Stomach smooth muscle (tissue), 2 donors: ENCODE data around the gene FBXO24.
A peak's percentile ranks its signal among the peaks of the same experiment; 100 is the strongest.
"Not testable (repeated sequence)": the region's sequence is repeated elsewhere in the genome, so short reads cannot be mapped to it uniquely, and the experiment has no call there.

ENCODE experiments used
- H3K27ac ChIP-seq: one replicate; pipeline ENCODE4 v1.7.0; 2013; ENCODE audit warnings: mild to moderate bottlenecking, low read length, inconsistent platforms
- H3K27me3 ChIP-seq, 2 donors: one replicate each; pipeline ENCODE4 v1.7.0; 2013; ENCODE audit warnings: low read length in 2 of 2; ENCODE audit not compliant: insufficient read depth in 2 of 2, control insufficient read depth in 1 of 2
- H3K36me3 ChIP-seq, 2 donors: one replicate each; pipeline ENCODE4 v1.7.0; 2013; ENCODE audit warnings: low read length in 2 of 2; ENCODE audit not compliant: control insufficient read depth in 2 of 2, insufficient read depth in 2 of 2
- H3K4me1 ChIP-seq: one replicate; pipeline ENCODE4 v1.7.0; 2013; ENCODE audit warnings: low read length; ENCODE audit not compliant: control insufficient read depth, insufficient read depth
- H3K4me3 ChIP-seq, 2 donors: one replicate each; pipeline ENCODE4 v1.7.0; 2013; ENCODE audit warnings: low read length in 2 of 2
- H3K9ac ChIP-seq, 2 donors: one replicate each; pipeline ENCODE4 v1.7.0; 2013; ENCODE audit warnings: low read length in 2 of 2, mild to moderate bottlenecking in 1 of 2
- H3K9me3 ChIP-seq, 2 donors: one replicate each; pipeline ENCODE4 v1.7.0; 2013; ENCODE audit warnings: low read length in 2 of 2; ENCODE audit not compliant: control insufficient read depth in 2 of 2
- donor health status: healthy.
- donor health status: Pancreatic carcinoma.

The FBXO24 gene

GRCh38 chr7:100561491-100562194 is 24.5 kb upstream of the FBXO24 start:
- Histone ChIP-seq H3K36me3 (peaks cover 0 to 7% of the 10 kb centered on the region in 2 donors), H3K27me3 (no peaks in the 10 kb centered on the region), H3K4me3 (no peak overlapping the region), H3K9me3 (no peaks in the 10 kb centered on the region), H3K4me1 (peaks cover 4% of the 10 kb centered on the region), H3K9ac (no peak overlapping the region), H3K27ac (no peak overlapping the region)

DNA sequence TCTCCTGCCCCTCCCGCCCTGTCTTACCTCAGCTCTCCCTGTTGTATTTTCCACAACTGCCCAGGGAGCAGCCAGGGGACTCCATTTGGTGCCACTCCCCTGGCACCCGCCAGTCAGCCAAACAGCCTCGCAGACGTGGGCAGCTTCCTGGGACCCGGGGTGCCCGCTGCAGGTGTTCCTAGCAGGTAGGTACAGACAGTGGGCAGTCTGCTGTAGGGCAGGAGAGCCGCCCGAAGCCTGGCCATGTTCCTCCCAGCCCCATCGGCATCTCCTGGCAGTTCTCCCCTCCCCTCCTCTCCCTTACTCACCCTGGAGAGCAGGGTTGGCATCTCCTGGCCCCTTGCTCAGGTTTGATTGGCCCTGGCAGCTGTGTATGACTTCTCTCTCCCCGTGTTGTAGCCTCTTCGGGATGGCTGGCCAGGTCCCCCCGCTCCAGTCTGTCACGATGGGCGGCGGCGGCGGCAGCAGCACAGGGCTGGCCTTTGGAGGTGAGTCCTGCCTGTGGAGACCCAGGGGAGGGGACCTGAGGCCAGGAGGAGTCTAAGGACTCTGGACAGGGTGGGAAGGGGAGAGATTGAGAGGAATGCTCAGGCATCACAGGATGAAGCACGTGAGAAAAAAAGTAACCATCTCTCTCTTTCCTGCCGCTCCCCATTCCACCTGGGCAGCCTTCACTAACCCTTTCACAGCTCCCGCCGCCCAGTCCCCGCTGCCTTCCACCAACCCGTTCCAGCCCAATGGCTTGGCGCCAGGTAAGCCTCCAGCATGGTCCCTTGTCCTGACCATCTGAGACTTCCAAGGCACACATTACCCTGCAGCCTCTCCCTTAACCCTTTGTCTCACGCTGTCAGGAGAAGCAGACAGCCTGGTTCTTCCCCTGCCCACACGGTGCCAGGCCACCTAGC is 23.7 kb upstream of the FBXO24 start:
- peaks cover 4% of the 10 kb centered on the region for H3K4me1 ChIP-seq
- H3K27me3 ChIP-seq, result no peaks in the 10 kb centered on the region
- H3K4me3 ChIP-seq, result no peak overlapping the region
- H3K9me3 ChIP-seq, result no peaks in the 10 kb centered on the region
- H3K9ac ChIP-seq, result no peak overlapping the region
- H3K36me3 ChIP-seq, result peaks cover 0 to 6% of the 10 kb centered on the region in 2 donors
- H3K27ac ChIP-seq, result no peak overlapping the region

- peaks cover 0 to 6% of the 10 kb centered on the region in 2 donors for H3K36me3 ChIP-seq
- H3K27ac ChIP-seq, result no peak overlapping the region
- H3K9ac ChIP-seq, result no peak overlapping the region
- no peaks in the 10 kb centered on the region for H3K9me3 ChIP-seq
- H3K4me1 ChIP-seq, result peaks cover 4% of the 10 kb centered on the region
- H3K27me3 ChIP-seq, result no peaks in the 10 kb centered on the region
- H3K4me3 ChIP-seq, result no peak overlapping the region
Measured at GRCh38 chr7:100563100-100563564, 23.0 kb upstream of the FBXO24 start.

DNA sequence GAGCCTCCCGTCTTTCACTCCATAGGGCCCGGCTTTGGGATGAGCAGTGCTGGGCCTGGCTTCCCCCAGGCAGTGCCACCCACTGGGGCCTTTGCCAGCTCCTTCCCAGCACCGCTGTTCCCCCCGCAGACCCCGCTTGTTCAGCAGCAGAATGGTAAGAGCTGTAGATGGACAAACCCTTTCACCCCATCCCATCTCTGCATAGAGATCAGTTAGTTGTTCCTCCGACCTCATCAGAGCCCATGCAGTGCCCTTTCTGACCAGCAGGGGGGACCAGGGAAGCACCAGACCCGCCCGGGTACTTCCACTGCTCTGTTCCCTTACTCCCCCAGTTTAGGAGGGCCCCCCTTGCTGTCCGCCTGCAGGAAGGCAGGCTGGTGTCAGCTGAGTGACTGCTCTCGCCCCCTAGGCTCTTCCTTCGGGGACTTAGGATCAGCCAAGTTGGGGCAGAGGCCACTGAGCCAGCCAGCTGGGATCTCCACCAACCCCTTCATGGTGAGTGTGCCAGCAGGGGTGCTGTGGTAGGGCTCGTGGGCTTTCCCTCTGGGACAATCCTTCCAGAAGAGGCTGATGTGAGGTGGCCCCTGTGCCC is 22.2 kb upstream of the FBXO24 start:
- H3K4me3 ChIP-seq, result no peak overlapping the region
- H3K27ac ChIP-seq, result no peak overlapping the region
- no peaks in the 10 kb centered on the region for H3K9me3 ChIP-seq
- H3K36me3 ChIP-seq, result peaks cover 0 to 6% of the 10 kb centered on the region in 2 donors
- peaks cover 4% of the 10 kb centered on the region for H3K4me1 ChIP-seq
- H3K9ac ChIP-seq, result no peak overlapping the region
- no peaks in the 10 kb centered on the region for H3K27me3 ChIP-seq

DNA sequence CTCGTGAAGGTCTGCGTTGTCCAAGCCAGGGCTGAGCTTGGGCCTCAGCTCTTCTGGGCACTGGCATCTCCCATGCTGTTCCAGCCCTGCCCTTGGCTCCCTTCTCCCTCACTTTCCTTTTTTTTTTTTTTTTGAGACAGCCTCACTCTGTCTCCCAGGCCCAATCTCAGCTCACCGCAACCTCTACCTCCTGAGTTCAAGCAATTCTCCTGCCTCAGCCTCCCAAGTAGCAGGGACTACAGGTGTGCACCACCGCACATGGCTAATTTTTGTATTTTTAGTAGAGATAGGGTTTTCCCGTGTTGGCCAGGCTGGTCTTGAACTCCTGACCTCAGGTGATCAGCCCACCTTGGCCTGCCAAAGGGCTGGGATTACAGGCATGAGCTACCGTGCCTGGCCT is 21.7 kb upstream of the FBXO24 start:
- H3K9ac ChIP-seq, H3K27ac ChIP-seq, H3K4me1 ChIP-seq, H3K27me3 ChIP-seq, H3K9me3 ChIP-seq, H3K4me3 ChIP-seq, H3K36me3 ChIP-seq: not testable (repeated sequence)

- peaks cover 0 to 6% of the 10 kb centered on the region in 2 donors for H3K36me3 ChIP-seq
- H3K4me1 ChIP-seq, result peaks cover 9% of the 10 kb centered on the region
- no peak overlapping the region for H3K27ac ChIP-seq
- H3K9me3 ChIP-seq, result no peaks in the 10 kb centered on the region
- no peaks in the 10 kb centered on the region for H3K27me3 ChIP-seq
- H3K4me3 ChIP-seq, result no peak overlapping the region
- no peak overlapping the region for H3K9ac ChIP-seq
Measured at GRCh38 chr7:100565133-100565571, 21.0 kb upstream of the FBXO24 start.

GRCh38 chr7:100566018-100566531 is 20.1 kb upstream of the FBXO24 start:
- Histone ChIP-seq H3K9ac (no peak overlapping the region), H3K4me3 (no peak overlapping the region), H3K27me3 (no peaks in the 10 kb centered on the region), H3K27ac (no peak overlapping the region), H3K9me3 (no peaks in the 10 kb centered on the region), H3K4me1 (peaks cover 11% of the 10 kb centered on the region), H3K36me3 (peaks cover 0 to 6% of the 10 kb centered on the region in 2 donors)

DNA sequence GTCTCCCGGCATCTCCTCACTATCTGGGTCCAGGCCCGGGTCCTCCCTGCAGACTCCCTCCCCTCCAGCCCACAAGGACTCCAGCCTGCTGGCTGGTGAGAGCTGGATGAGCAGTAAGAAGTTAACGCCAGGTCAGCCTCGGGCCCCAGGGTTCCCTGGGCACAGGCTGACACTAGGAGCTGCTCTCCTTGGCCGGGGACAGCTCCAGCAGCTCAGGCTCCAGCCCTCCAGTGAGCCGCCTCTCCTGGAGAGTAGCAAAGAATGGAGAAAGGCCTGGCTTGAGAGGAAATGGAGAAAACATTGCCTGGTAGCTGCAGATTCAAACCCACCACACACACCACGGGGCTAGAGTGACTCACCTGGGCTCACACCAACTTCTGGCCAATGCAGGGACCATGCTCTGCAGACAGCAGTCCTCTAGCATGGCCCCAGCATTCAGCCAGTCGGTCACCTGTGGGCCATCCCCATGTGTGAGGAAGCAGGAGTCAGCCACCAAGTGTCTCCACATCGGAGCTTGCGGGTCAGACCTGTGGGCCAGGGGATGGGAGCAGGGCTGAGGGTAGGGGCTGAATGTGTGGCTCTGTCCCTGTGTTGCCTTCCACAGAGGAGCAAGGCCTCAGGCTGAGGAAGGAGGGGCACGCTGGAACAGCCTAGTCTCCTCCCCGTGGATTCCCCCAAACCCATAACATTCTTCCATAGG is 18.9 kb upstream of the FBXO24 start:
- Histone ChIP-seq H3K9me3 (no peaks in the 10 kb centered on the region), H3K36me3 (peaks cover 0 to 4% of the 10 kb centered on the region in 2 donors), H3K4me1 (peaks cover 11% of the 10 kb centered on the region), H3K4me3 (no peak overlapping the region), H3K9ac (no peak overlapping the region), H3K27ac (peak overlapping the region; percentile 18), H3K27me3 (no peaks in the 10 kb centered on the region)

DNA sequence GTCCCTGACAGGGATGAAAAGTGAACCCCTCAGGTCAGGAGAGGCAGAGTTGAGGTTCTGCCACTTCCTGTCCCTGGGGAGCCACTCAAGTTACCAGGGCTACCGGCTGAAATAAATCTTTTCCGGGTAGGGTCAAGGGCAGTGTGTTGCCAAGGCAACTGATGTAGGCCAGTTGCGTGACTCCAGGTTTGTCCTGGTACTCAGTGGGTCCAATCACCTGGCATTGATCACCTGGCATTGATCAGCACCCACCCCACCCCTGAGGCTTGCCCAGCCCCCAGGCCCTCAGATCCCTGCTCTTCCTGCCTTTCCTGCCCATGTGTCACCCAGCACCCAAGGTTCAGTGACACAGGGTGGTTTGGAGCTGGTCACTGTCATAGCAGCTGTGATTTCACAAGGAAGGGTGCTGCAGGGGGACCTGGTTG is 18.4 kb upstream of the FBXO24 start:
- Histone ChIP-seq H3K9ac (no peak overlapping the region), H3K27ac (peak overlapping the region; percentile 2)

More for the DNA sequence above, 18.4 kb upstream of the FBXO24 start:
- H3K27me3 ChIP-seq, result no peaks in the 10 kb centered on the region
- peaks cover 11% of the 10 kb centered on the region for H3K4me1 ChIP-seq
- H3K9me3 ChIP-seq, result no peaks in the 10 kb centered on the region
- no peak overlapping the region for H3K4me3 ChIP-seq
- H3K36me3 ChIP-seq, result peaks cover 0 to 4% of the 10 kb centered on the region in 2 donors
